NCI-H1436 treated with DMSO at 0.1 percent for 48 hours (cell line): ENCODE measurements around the gene FCN3.

Source experiments
- DNase-seq: peaks from one replicate; lab custom pipeline; 2025; lab: John Stamatoyannopoulos, UW

FCN3 gene

GRCh38 chr1:27380224-27380623 lies 5.6 kb upstream of the FCN3 start:
- no peak for DNase-seq

- DNase-seq: no peak
Measured at GRCh38 chr1:27379564-27380122, 5.0 kb upstream of the FCN3 start.

GRCh38 chr1:27377760-27378495 lies 3.3 kb upstream of the FCN3 start:
- DNase-seq: no peak

GRCh38 chr1:27372808-27373690 lies 1.6 kb downstream of the FCN3 start:
- no peak for DNase-seq

DNA sequence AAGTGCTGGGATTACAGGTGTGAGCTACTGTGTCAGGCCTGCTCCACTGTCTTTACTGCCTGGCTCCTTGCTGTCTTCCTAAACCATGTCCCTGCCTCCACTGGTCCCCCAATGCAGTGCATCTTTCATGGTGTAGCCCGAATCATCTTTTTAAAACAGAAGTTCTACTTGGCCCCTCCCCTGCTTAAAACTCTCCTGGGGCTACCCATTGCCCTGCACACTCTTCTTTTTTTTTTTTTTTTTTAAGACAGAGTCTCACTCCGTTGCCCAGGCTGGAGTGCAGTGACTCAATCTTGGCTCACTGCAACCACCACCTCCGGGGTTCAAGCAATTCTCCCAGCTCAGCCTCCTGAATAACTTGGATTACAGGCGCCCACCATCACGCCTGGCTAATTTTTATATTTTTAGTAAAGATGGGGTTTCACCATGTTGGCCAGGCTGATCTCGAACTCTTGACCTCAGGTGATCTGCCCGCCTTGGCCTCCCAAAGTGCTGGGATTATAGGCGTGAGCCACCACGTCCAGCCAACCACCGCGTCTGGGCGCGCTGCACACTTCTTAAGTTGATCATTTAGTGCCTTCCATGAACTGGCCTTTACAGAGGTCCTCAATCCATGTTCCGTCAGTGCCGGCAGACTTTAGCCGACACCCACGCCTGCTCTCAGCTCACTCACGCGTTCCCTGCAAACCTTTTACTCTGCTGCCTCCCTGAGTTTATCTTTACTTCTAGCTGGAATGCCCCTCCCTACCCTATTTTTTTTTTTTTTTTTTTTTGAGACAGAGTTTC lies 2.4 kb downstream of the FCN3 start:
- no peak for DNase-seq

DNA sequence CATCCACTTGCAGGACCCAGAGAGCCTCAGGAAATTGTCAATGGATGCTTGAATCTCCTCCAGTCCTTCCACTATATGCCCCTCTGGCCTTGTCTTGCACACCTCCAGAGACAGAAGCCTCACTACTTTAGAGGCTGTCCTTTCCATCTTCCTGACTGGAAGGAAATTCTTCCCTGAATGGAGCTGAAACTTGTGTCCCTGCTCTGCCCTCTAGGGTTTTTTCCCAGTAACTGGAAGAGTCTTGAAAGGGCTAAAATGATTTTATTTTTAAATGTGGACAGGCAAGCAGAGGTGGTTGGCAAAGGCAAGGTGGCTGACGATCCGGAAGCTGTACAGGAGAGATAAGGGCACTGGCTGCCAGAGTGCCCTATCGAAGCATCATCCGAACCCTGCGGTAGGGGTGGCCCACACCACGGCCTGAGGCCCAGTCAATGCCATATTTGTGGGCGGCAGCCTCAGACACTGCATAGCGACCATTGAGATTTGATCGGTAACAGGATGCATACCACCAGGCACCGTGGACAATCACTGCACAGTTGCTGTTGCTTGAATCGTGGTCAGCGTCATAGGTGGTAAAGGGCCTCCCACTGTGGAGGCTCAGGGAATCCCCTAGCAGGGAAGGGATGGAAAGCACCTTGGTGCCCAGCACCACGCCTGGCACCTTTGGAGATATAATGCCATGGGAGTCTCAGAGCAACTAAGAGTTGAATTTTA lies 5.6 kb downstream of the FCN3 start:
- no peak for DNase-seq

DNA sequence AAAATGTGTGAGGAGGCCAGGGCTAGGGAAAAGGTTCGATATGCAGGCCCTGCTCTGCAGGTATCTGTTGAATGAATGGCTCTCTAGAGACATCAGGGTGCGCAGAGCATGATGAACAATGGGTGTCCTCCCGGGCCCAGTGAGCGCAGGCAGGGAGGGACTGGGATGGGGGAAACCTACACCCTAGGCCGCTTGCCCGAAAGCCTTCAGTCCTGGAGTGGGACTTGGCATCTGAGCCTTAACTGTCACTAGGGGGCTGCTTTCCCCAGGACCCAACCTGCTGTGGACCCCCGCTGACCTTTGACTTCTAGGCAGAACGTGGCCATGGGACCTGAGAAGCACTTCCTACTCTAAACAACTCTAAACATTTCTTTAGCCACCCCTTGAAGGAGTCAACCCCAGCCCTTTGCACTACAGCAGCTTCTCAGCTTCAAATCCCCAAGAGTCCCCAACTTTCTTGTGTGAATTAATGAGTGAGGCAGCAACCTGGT lies 7.4 kb downstream of the FCN3 start:
- no peak for DNase-seq

- peak; percentile 55 for DNase-seq
Measured at GRCh38 chr1:27366411-27367159, 8.0 kb downstream of the FCN3 start, which contains the start of gene MAP3K6. Gene MAP3K6, minus strand, starts transcription at chr1:27366961. Its CDS starts 364 bp downstream, at chr1:27366597.

DNA sequence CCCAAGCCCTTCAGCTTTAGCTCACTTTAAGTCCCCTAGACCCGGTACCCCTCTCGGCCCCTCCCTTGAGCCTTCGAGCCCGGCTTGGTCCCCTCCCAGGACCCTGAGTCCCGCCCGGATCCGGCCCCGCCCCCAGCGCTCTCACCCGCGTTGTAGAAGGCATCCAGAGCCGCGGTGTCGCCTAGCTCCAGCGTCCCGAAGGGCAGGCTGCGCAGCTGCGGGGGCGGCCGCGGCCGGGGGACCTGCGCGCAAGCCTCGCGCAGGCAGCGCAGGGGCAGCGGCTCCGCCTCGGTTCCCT lies 8.6 kb downstream of the FCN3 start:
- DNase-seq: no peak

DNA sequence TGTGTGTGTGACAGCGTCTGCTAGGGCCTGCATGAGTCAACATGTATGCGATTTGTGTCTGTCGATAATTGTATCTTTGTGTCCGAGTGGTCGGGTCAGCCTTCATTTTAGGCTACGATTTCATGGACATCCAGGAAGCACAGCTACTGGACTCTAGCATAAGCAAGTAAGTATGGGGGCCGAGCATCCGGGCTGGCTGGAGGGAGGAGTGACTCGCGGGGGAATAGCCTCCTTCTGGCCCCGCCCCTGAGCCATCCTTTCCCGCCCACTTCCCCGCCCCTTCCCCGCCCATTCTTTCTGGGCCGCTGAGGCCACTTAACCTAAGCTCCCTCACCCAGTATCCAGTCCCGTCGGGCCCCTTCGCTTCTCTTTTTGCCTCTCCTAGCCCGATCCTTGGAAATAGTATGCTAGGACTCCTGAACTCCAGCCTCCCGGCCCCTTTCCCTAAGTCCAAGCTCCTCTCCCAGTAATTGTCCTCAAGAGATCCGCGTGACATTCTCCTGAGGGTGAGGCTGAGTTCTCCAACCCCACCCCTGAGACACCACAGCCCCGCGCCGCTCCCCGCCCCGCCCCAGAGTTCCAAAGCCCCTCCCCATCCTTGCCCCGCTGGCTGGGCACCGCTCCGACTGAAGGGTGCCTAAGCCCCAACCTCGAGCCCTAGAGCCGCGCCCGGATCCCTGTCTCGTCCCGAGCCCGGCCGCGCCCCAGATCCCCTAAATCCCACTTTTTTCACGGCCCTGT lies 9.1 kb downstream of the FCN3 start:
- peak; percentile 42 for DNase-seq

- DNase-seq: no peak
Measured at GRCh38 chr1:27364696-27365371, 9.8 kb downstream of the FCN3 start.

- no peak for DNase-seq
Measured at GRCh38 chr1:27363766-27364695, 10.6 kb downstream of the FCN3 start.

GRCh38 chr1:27361553-27361952 lies 13.1 kb downstream of the FCN3 start:
- no peak for DNase-seq

GRCh38 chr1:27361044-27361402 lies 13.6 kb downstream of the FCN3 start:
- no peak for DNase-seq

DNA sequence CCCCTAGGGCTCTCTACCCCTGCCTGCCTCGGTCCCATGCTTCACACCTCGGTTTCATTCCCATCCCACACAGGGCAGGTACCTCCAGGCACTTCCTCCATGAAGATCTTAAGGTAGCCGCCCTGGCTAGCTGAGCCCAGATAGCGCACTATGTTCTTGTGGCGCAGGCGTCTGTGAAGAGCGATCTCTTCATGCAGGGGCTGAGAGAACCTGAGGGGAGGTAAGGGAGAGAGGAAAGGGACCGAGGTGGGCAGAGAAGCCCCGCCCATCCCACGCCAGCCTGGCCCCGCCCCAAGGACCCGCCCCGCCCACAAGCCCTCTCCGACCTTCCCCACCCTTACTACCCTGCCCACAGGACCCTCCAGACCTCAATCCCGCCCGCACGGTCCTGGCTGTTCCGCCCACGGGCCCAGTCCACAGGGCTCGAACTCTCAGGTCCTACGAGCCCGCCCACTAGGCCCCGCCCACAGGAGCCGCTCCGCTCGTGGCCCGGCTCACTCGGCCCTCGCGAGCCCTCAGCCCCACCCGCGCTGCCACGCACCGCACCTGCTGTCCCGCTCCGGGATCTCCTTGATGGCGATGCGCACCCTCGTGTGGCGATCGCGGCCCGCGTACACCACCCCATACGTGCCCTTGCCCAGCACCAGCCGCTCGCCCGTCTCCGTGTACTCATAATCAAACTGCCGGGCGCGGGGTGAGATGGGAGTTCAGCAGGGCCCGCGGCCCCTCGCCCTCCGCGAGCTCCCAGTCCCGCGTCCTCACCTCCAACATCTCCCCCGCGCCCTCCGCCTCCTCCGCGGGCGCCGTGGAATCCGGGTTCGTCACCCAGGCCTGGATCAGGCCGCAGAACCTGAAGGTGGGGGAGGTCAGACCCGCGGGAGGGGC lies 14.2 kb downstream of the FCN3 start:
- DNase-seq: no peak

DNA sequence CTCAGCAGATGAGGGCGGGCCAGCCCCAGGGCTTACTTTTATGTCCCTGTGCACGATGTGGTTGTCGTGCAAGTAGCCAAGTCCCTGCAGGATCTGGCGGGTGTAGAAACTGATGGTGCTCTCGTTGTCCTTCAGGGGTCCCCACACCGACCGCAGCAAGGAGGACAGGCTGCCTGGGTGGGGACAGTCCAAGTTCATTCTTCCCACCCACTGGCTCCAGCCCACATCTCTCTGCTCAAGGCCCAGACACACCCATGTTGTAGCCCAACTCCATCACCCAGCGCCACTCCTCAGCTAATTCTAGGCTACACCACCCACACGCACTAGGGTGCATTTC lies 14.8 kb downstream of the FCN3 start:
- DNase-seq: no peak

DNA sequence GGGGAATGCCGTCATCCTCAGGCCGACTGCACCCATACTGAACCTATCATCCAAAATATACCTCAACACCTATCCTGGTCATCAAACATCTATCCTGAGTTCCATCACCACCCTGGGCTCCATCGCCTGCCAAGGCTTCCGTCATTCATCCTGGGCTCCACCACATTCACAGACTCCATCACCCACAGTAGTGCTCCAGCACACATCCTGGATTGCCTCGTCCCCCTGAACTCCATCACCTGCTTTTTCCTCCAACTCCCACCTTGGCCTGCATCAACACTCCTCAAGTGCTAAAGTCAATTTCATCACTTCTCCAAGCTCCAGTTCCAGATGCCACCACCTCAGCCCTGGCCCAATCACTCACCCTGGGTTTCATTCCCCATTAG lies 15.7 kb downstream of the FCN3 start:
- DNase-seq: no peak
